ENCODE measurements around the gene TBC1D7. TPM values are rescaled to one million over a fixed set of nuclear protein-coding genes. Genes with fewer than 3 reads are reported as not detected.

TBC1D7 gene
- total RNA-seq, 1 donor from 2014 or later: 27.9 TPM

DNA sequence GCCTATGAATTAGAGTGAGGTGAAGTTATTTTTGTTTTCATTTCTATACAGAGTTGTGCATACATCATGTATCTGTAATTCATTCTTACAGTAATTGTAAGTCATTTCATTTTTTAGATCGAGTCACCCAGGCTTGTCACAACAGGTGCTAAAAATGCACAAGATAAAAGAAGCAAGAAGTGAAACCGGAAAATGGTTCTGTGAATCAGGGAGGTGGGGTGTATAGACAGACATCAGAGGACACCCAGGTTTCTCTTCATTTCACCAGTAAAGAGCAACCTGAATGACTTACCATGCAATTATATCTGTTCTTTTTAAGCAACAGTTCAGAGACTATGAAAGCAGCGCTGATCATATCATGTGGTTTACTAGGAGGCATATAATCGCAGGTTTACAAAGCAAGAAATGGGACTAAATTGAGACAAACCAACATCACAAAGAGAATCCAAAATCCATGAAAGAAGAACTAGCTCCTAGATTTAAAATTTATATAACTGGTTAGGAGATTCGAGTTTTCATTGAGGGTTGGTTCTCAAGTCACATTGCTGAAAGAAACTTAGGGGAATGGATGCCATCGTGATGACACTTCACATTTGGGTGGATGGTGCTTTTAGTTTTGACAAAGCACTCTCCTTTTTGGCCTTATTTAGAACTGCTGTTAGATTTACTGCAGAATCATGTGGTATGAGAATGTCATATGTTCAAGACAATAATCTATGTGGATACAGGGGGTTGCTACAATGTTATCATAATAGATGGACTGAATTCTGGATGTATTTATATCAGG, 27.9 kb upstream of the TBC1D7 start:
- Histone ChIP-seq H3K27ac (ENCODE audit: low read depth, low read length) (peak overlapping the region; percentile 87), H3K9me3 (ENCODE audit: insufficient read depth, low read depth, low read length) (no peaks in the 10 kb centered on the region), H3K4me2 (ENCODE audit: low read length) (peak overlapping the region; percentile 76), H3K4me1 (ENCODE audit: insufficient read depth, low read length) (peaks cover 45% of the 10 kb centered on the region), H3K9ac (ENCODE audit: low read length) (peak overlapping the region; percentile 57), H4K20me1 (ENCODE audit: insufficient read depth, low read length) (no peaks in the 10 kb centered on the region), H3K79me2 (ENCODE audit: insufficient read depth, low read length) (no peaks in the 10 kb centered on the region), H3K36me3 (ENCODE audit: insufficient read depth, low read length) (no peaks in the 10 kb centered on the region), H3K4me3 (ENCODE audit: insufficient read depth, low read depth, low read length) (peak overlapping the region; percentile 33), H3K27me3 (ENCODE audit: insufficient read depth, low read length) (no peaks in the 10 kb centered on the region), H2AFZ (ENCODE audit: low read depth, low read length) (no peak overlapping the region)
- no peak for TF ChIP-seq EZH2 (IDR thresholded peaks at IDR 0.05; ENCODE audit: insufficient read depth, low read length)
- TF ChIP-seq, protein P1, sequence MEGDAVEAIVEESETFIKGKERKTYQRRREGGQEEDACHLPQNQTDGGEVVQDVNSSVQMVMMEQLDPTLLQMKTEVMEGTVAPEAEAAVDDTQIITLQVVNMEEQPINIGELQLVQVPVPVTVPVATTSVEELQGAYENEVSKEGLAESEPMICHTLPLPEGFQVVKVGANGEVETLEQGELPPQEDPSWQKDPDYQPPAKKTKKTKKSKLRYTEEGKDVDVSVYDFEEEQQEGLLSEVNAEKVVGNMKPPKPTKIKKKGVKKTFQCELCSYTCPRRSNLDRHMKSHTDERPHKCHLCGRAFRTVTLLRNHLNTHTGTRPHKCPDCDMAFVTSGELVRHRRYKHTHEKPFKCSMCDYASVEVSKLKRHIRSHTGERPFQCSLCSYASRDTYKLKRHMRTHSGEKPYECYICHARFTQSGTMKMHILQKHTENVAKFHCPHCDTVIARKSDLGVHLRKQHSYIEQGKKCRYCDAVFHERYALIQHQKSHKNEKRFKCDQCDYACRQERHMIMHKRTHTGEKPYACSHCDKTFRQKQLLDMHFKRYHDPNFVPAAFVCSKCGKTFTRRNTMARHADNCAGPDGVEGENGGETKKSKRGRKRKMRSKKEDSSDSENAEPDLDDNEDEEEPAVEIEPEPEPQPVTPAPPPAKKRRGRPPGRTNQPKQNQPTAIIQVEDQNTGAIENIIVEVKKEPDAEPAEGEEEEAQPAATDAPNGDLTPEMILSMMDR (IDR thresholded peaks at IDR 0.05; ENCODE audit: insufficient read depth, low read depth, low read length): no peak
- Mint-ChIP-seq H3K27ac (ENCODE audit: unreplicated experiment) (peak overlapping the region; percentile 99), H3K27me3 (ENCODE audit: low read depth, unreplicated experiment) (no peaks in the 10 kb centered on the region), H3K9me3 (ENCODE audit: unreplicated experiment) (no peaks in the 10 kb centered on the region), H3K4me1 (ENCODE audit: low read depth, unreplicated experiment) (peaks cover 60% of the 10 kb centered on the region), H3K4me3 (ENCODE audit: unreplicated experiment) (peak overlapping the region; percentile 45), H3K36me3 (ENCODE audit: low read depth, unreplicated experiment) (no peaks in the 10 kb centered on the region)
- no peak for FAIRE-seq
- no peak for DNase-seq (ENCODE audit: low read depth)

DNA sequence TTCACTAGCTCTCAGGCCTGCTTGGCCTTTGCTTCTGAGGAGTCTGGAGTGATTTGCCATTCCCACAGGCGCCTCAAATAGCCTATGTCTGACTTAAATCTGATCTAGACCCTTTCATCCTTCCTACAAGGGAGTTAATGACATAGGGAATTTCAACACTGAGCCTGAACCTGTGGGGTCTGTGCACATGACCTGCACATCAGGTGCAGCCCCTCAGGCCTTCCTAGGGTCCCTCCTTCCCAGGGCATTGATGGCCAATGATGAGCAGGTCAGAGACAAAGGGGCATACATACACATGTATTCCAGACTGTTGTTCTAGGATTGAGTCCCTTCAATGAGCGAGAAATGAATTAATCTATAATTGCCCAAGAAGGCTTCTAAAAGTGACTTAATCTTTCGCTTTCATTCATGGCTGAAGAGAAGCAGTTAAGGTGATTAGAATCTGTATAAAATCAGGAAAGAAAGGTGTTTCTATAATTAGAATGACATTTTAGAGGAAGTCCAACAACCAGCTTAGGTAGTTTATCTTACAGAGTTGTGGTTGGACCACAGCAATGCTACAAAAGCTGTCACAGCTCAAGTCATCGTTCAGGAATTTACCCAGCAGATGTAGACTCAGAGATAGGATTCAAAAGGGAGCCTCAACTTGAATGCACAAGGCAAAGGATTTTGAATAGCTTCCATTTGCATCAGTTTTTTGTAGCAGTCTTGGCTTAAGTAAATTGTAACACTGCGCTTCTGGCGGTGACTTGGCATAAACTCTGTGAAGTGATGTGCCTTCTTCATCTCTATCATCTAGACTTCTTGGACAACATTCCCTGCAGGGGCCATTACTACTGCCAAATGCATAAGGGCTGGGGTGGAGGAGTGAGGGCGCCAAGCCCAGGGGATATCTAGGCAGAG, 27.0 kb upstream of the TBC1D7 start:
- peaks cover 62% of the 10 kb centered on the region for H3K4me1 Mint-ChIP-seq (ENCODE audit: low read depth, unreplicated experiment)
- Histone ChIP-seq H3K27me3 (ENCODE audit: insufficient read depth, low read length) (no peaks in the 10 kb centered on the region), H3K79me2 (ENCODE audit: insufficient read depth, low read length) (no peaks in the 10 kb centered on the region), H2AFZ (ENCODE audit: low read depth, low read length) (peak overlapping the region; percentile 7), H3K4me3 (ENCODE audit: insufficient read depth, low read depth, low read length) (peak overlapping the region; percentile 33), H3K4me2 (ENCODE audit: low read length) (peak overlapping the region; percentile 76), H3K9ac (ENCODE audit: low read length) (peak overlapping the region; percentile 57), H3K4me1 (ENCODE audit: insufficient read depth, low read length) (peaks cover 46% of the 10 kb centered on the region), H3K9me3 (ENCODE audit: insufficient read depth, low read depth, low read length) (no peaks in the 10 kb centered on the region), H4K20me1 (ENCODE audit: insufficient read depth, low read length) (no peaks in the 10 kb centered on the region), H3K36me3 (ENCODE audit: insufficient read depth, low read length) (no peaks in the 10 kb centered on the region), H3K27ac (ENCODE audit: low read depth, low read length) (peak overlapping the region; percentile 87)
- FAIRE-seq: peak; percentile 67
- no peak for TF ChIP-seq EZH2 (IDR thresholded peaks at IDR 0.05; ENCODE audit: insufficient read depth, low read length)
- TF ChIP-seq, protein P1 (IDR thresholded peaks at IDR 0.05; ENCODE audit: insufficient read depth, low read depth, low read length): no peak
- no peaks in the 10 kb centered on the region for H3K36me3 Mint-ChIP-seq (ENCODE audit: low read depth, unreplicated experiment)
- H3K4me3 Mint-ChIP-seq (ENCODE audit: unreplicated experiment): peak overlapping the region; percentile 48
- peak overlapping the region; percentile 99 for H3K27ac Mint-ChIP-seq (ENCODE audit: unreplicated experiment)
- H3K9me3 Mint-ChIP-seq (ENCODE audit: unreplicated experiment): no peaks in the 10 kb centered on the region
- no peaks in the 10 kb centered on the region for H3K27me3 Mint-ChIP-seq (ENCODE audit: low read depth, unreplicated experiment)
- peak; percentile 100 for DNase-seq (ENCODE audit: low read depth)
